HepG2 (cell line): ENCODE results near the gene OR4E2.

Experiments used
- CHD4 ChIP-seq: fragments of 200-600 bp; sonication (generic); IDR thresholded peaks from 2 replicates; pipeline ENCODE4 v1.7.0; 2017; ENCODE audit warnings: mild to moderate bottlenecking, low read length, borderline replicate concordance
- EP300 ChIP-seq, 3 experiments: sonication (generic) in 1 of 3; formaldehyde crosslinking in 1 of 3; IDR thresholded peaks; 2 replicates each; pipeline versions ENCODE4 v1.5.1 to v1.6.1; 2011 to 2020; ENCODE audit warnings: low read depth in 2 of 3, low read length in 2 of 3, borderline replicate concordance in 1 of 3, improper control_type of control experiment in 1 of 3, mild to moderate bottlenecking in 1 of 3, missing genetic modification reagents in 1 of 3, moderate library complexity in 1 of 3
- HCFC1 ChIP-seq: fragments of 150-350 bp; IDR thresholded peaks from 2 replicates; pipeline ENCODE4 v1.6.1; 2014; ENCODE audit warnings: low read depth, low read length
- KDM5A ChIP-seq: fragments of 200-600 bp; sonication (generic); IDR thresholded peaks from 2 replicates; pipeline ENCODE4 v1.7.0; 2018; ENCODE audit warnings: antibody characterized with exemption, mild to moderate bottlenecking, low read length, borderline replicate concordance
- MAFK ChIP-seq, 2 experiments: IDR thresholded peaks in 1 of 2; conservative IDR thresholded peaks in 1 of 2; 2 replicates each; pipeline ENCODE4 v1.6.1; 2011; ENCODE audit warnings: improper control_type of control experiment in 2 of 2, low read length in 2 of 2
- PHF8 ChIP-seq: sonication (generic); formaldehyde crosslinking; IDR thresholded peaks from 2 replicates; pipeline ENCODE4 v1.5.0; 2020; ENCODE audit warnings: missing genetic modification reagents
- POLR2AphosphoS2 ChIP-seq: IDR thresholded peaks from 2 replicates; pipeline ENCODE4 v1.6.1; 2011; ENCODE audit warnings: low read depth, low read length, improper control_type of control experiment
- RFX5 ChIP-seq: IDR thresholded peaks from 2 replicates; pipeline ENCODE4 v1.6.1; 2011; ENCODE audit warnings: low read depth, low read length, improper control_type of control experiment
- SALL2 ChIP-seq: sonication (generic); formaldehyde crosslinking; IDR thresholded peaks from 2 replicates; pipeline ENCODE4 v1.8.1; 2023; ENCODE audit warnings: mild to moderate bottlenecking, missing genetic modification reagents, inconsistent platforms
- SRF ChIP-seq: IDR thresholded peaks from 2 replicates; pipeline ENCODE4 v1.6.1; 2011; ENCODE audit warnings: mild to moderate bottlenecking, low read depth, low read length, moderate library complexity
- SSRP1 ChIP-seq: IDR thresholded peaks from 2 replicates; pipeline ENCODE4 v1.6.1; 2016; ENCODE audit warnings: control low read depth
- ZNF660 ChIP-seq: sonication (generic); formaldehyde crosslinking; IDR thresholded peaks from 2 replicates; pipeline ENCODE4 v1.5.1; 2020; ENCODE audit warnings: mild to moderate bottlenecking, low read depth, missing genetic modification reagents, borderline replicate concordance

DNA sequence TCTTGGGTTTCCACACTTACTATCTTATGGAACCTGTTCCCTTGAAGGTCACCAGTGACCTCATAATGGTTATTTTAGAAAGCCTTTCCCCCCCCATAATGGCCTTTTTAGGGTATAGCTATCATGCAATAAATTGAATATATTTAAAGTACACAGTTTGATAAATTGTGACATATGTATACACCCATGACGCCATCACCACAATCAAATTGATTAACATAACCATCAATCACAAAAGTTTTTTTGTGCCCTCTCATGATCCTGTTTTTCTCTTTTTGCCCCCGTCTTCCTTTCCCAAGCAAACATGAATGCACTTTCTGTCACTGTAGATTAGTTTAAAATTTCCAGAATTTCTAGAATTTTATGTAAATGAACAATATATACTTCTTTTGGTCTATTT lies 48.7 kb downstream of the OR4E2 start:
- no peak for TF ChIP-seq SSRP1 (CRISPR knock-in tag)
- no peak for TF ChIP-seq SRF
- TF ChIP-seq PHF8 (CRISPR knock-in tag), result no peak
- TF ChIP-seq CHD4, result no peak
- TF ChIP-seq ZNF660 (CRISPR knock-in tag), result no peak
- no peak for TF ChIP-seq HCFC1
- TF ChIP-seq KDM5A, result no peak
- no peak for TF ChIP-seq RFX5
- TF ChIP-seq POLR2AphosphoS2, result no peak
- no peak for TF ChIP-seq MAFK (conservative IDR thresholded peaks at IDR 0.05 in 1 of 2, IDR thresholded peaks at IDR 0.05 in 1 of 2; ENCODE audit: low read length in 2 of 2)
- no peak for TF ChIP-seq EP300 (IDR thresholded peaks at IDR 0.05; ENCODE audit: low read depth in 2 of 2, low read length in 2 of 2)
- no peak for TF ChIP-seq EP300 (CRISPR knock-in tag; IDR thresholded peaks at IDR 0.05; ENCODE audit: borderline replicate concordance)
- TF ChIP-seq SALL2 (CRISPR knock-in tag), result no peak
